Activated effector memory CD4-positive, alpha-beta T cell treated with Interleukin-2 at 50 U/mL for 16 hours (primary cell): ENCODE measurements around the gene LUC7L2.
"Not testable (repeated sequence)": the region's sequence is repeated elsewhere in the genome, so short reads cannot be mapped to it uniquely, and the experiment has no call there.

Experiments
- DNase-seq: peaks from one replicate; pipeline ENCODE4 v3.0.0-alpha.2; 2020

Gene LUC7L2

DNA sequence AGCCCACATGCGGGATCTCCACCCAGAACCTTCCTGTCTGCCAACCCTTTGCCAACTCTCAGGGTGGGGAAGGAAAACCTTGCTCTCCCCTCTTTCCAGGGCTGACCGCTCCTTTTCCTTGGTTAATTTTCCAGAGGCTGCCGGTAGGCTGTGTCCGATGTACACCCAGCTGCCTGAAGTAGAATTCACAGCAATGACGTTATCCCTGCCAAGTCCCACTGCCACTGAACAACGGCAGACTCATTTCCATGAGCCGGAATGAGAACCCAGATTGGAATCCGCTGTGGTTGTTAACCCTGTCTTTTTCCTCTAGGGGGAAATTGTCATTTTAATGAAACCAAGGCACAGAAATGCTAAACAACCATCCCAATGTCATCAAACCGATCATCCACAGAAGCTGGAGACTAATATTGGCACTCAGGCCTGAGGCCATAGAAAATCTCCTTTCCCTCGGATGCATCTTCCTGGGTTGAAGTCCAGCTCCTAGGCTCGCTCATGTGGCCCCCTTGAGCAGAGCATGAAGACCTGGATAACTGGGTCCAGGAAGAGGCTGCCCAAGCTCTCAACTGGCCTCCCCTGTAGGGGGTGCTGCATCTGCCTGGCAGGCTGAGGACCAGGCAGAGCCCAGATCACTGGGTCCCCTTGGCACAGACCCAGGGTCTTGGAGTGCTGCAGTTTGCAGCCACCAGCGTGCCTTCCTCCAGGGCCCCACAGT lies 93.4 kb downstream of the LUC7L2 start:
- no peak for DNase-seq

- DNase-seq = no peak
Observed at GRCh38 chr7:139453673-139454321, 94.1 kb downstream of the LUC7L2 start.

- no peak for DNase-seq
Observed at GRCh38 chr7:139455789-139456188, 96.1 kb downstream of the LUC7L2 start.

DNA sequence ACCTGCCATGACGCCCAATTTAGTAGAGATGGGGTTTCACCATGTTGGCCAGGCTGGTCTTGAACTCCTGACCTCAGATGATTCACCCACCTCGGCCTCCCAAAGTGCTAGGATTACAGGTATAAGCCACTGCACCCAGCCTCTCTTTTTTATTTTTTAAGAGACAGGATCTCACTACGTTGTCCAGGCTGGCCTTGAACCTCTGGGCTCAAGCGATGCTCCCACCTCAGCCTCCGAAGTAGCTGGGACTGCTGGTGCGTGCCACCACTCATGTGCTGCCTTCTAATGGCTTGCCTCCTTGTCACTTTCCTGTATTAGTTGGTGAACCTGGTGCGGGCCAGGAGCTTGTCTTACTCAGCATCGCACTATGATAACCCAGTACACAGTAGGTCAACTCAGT lies 96.8 kb downstream of the LUC7L2 start:
- DNase-seq = no peak

DNA sequence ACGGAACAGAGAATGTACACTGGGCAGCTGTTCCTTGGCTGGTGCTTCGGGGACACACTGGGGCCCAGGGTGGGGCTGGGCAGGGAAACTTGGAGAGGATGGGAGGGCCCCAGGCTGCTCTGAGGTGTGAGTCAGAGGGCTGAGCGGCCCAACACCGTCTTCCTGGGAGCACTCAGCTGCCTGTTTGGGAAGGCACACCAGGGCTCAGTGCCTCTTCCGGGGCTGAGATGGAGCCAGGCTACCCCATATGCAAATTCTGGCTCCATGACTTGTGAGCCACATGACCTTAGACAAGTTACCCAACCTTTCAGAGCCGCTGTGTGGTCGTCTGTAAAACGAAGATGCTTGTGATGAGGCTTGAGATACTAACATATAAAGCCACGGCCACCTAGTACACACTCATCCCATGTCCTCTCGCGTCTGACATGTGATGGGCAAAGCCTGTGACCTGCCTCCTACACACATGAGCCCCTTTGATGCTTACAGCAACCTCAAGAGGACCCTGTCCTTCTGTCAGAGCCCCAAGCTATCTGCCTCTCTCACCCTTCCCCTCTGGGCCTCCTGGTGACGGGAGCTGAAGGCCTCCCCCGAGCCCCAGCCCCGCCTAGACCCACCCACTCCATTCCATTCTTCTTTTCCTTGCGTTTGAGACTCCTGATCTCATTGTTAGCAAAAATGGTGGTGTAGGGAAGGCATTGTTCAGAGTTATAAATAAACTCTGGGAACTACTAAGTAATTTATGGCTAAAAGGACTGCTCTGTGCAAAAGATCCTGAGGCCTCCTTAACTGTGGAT lies 97.7 kb downstream of the LUC7L2 start:
- DNase-seq = no peak

GRCh38 chr7:139463421-139463820 lies 103.7 kb downstream of the LUC7L2 start:
- not testable (repeated sequence) for DNase-seq

DNA sequence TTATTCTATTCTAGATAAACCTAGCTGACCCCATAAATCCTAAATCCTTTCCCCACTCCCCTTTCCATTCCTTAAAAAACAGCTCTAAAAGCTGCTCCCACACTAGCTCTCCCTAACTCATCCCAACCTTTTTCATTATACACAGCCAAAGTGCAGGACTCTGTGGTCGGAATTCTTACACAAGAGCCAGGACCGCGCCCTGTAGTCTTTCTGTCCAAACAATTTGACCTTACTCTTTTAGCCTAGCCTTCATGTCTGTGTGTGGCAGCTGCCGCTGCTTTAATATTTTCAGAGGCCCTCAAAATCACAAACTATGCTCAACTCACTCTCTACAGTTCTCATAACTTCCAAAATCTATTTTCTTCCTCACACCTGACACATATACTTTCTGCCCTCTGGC lies 104.8 kb downstream of the LUC7L2 start:
- DNase-seq = not testable (repeated sequence)

DNA sequence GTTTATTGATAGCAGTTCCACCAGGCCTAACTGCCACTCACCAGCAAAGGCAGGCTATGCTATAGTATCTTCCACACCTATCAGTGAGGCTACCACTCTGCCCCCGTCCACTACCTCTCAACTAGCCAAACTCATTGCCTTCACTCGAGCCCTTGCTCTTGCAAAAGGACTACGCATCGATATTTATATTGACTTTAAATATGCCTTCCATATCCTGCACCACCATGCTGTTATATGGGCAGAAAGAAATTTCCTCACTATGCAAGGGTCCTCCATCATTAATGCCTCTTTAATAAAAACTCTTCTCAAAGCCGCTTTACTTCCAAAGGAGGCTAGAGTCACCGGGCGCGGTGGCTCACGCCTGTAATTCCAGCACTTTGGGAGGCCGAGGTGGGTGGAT lies 105.4 kb downstream of the LUC7L2 start:
- DNase-seq = not testable (repeated sequence)

DNA sequence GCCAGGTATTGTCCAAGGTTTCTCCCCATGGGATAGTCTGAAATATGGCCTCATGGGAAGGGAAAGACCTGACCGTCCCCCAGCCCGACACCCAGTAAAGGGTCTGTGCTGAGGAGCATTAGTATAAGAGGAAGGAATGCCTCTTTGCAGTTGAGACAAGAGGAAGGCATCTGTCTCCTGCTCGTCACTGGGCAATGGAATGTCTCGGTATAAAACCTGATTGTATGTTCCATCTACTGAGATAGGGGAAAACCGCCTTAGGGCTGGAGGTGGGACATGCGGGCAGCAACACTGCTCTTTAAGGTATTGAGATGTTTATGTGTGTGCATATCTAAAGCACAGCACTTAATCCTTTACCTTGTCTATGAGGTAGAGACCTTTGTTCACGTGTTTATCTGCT lies 108.0 kb downstream of the LUC7L2 start:
- DNase-seq = not testable (repeated sequence)

GRCh38 chr7:139468281-139468680 lies 108.6 kb downstream of the LUC7L2 start:
- DNase-seq = not testable (repeated sequence)

DNA sequence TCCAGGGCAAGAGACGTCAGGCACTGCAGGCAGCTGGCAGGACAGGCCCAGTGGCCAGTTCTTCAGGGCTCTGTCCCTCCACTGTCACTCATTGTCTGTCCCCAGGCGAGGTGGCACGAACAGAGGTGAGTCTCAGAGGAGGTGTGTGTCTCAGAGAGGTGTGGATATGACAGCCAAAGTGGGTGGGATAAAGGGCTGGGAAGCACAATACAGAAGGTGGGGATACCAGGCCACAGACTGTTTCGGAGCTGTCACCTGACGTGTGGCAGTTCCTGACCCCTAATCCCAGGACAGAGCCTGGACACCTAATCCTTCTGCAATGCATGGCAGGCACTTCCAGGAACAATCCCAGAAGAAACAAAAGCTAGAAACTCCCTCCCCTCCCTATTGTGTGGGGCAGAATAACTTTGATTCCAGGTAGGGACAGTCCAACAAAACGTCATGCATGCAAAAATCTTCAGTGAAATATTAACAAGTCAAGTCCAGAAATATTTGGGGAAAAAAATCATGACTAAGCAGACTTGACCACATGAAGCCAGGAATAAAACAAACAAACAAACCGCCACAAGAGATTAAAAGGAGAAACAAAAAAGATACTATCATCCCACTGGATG lies 112.2 kb downstream of the LUC7L2 start:
- no peak for DNase-seq
